BJ (cell line): ENCODE results near the gene EIF3F. TPM values are rescaled to one million over a fixed set of nuclear protein-coding genes. Genes with fewer than 3 reads are reported as not detected.
A peak's percentile ranks its signal among the peaks of the same experiment; 100 is the strongest.
"Not testable (repeated sequence)": the region's sequence is repeated elsewhere in the genome, so short reads cannot be mapped to it uniquely, and the experiment has no call there.

Experiments used
- CTCF ChIA-PET: fragments of 350-600 bp; formaldehyde crosslinking; extraction: SDS; loops from one replicate; lab custom pipeline; 2021; ENCODE audit warnings: antibody characterized with exemption, inconsistent platforms; lab: Yijun Ruan, JAX
- POLR2A ChIA-PET: fragments of 300-600 bp; sonication (Branson Sonifier 250); formaldehyde crosslinking; extraction: SDS; loops from one replicate; lab custom pipeline; 2021; ENCODE audit warnings: antibody characterized with exemption; lab: Charles Lee
- DNase-seq: peaks from one replicate; pipeline ENCODE4 v3.0.0-alpha.2; 2011; ENCODE audit warnings: low read depth
- H3K27me3 ChIP-seq: 2 replicates; pipeline ENCODE4 v1.6.0; 2011; ENCODE audit warnings: low read length; ENCODE audit not compliant: control insufficient read depth, insufficient read depth
- H3K36me3 ChIP-seq: 2 replicates; pipeline ENCODE4 v1.5.1; 2011; ENCODE audit warnings: low read length; ENCODE audit not compliant: control insufficient read depth, insufficient read depth
- H3K4me3 ChIP-seq: 2 replicates; pipeline ENCODE4 v1.5.1; 2011; ENCODE audit warnings: low read depth, mild to moderate bottlenecking, control low read depth, low read length
- polyA plus RNA-seq: library from polyadenylated mRNA; depleted of rRNA; stranded (reverse); fragments of >200 nt; gene quantifications from 2 replicates; pipeline ENCODE4 v1.2.3, GENCODE V29; 2011
- TF ChIP-seq, protein P1 (sequence below): IDR thresholded peaks from 2 replicates; pipeline ENCODE4 v1.5.1; 2011; ENCODE audit warnings: low read depth, mild to moderate bottlenecking, control low read depth, inconsistent platforms, low read length, moderate library complexity; ENCODE audit not compliant: insufficient read depth

Gene EIF3F
- polyA plus RNA-seq, 1 experiment: 218 TPM

GRCh38 chr11:7983832-7984590, 3.1 kb upstream of the EIF3F start:
- ChIA-PET POLR2A (interaction anchor here (0.5 kb wide), 1 partner anchor 83 kb away, joined by 3 read pairs; no protein-coding TSS in a partner anchor), CTCF (interaction anchor here (5.4 to 6.1 kb wide), 2 partner anchors 79 to 91 kb away, joined by 129 to 196 read pairs; no protein-coding TSS in a partner anchor)
- DNase-seq: no peak
- no peak overlapping the region for H3K4me3 ChIP-seq
- H3K36me3 ChIP-seq: no peaks in the 10 kb centered on the region; the same call in 1 of the 2 replicates
- TF ChIP-seq, protein P1, sequence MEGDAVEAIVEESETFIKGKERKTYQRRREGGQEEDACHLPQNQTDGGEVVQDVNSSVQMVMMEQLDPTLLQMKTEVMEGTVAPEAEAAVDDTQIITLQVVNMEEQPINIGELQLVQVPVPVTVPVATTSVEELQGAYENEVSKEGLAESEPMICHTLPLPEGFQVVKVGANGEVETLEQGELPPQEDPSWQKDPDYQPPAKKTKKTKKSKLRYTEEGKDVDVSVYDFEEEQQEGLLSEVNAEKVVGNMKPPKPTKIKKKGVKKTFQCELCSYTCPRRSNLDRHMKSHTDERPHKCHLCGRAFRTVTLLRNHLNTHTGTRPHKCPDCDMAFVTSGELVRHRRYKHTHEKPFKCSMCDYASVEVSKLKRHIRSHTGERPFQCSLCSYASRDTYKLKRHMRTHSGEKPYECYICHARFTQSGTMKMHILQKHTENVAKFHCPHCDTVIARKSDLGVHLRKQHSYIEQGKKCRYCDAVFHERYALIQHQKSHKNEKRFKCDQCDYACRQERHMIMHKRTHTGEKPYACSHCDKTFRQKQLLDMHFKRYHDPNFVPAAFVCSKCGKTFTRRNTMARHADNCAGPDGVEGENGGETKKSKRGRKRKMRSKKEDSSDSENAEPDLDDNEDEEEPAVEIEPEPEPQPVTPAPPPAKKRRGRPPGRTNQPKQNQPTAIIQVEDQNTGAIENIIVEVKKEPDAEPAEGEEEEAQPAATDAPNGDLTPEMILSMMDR: no peak
- no peaks in the 10 kb centered on the region for H3K27me3 ChIP-seq

DNA sequence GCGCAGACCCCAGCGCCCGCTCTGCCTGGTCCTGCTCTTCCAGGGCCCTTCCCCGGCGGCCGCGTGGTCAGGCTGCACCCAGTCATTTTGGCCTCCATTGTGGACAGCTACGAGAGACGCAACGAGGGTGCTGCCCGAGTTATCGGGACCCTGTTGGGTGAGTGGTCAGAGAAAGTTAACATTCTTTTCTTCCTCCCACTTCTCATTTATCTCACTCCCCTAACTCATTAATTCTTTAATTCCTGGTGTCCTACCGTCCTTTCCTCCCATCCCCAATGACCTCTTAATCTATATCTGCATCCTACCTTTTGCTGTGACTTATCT, 385 bp downstream of the EIF3F start:
- CTCF ChIA-PET: interaction anchor here (0.8 to 6.1 kb wide), 28 partner anchors 8 to 1790 kb away, joined by 3 to 196 read pairs (median 6); partner anchors contain the start of gene NLRP10
- not testable (repeated sequence) for DNase-seq
- POLR2A ChIA-PET: interaction anchor here (0.6 to 1.2 kb wide), 10 partner anchors 10 to 1604 kb away, joined by 3 to 8 read pairs (median 4); no protein-coding TSS in a partner anchor

DNA sequence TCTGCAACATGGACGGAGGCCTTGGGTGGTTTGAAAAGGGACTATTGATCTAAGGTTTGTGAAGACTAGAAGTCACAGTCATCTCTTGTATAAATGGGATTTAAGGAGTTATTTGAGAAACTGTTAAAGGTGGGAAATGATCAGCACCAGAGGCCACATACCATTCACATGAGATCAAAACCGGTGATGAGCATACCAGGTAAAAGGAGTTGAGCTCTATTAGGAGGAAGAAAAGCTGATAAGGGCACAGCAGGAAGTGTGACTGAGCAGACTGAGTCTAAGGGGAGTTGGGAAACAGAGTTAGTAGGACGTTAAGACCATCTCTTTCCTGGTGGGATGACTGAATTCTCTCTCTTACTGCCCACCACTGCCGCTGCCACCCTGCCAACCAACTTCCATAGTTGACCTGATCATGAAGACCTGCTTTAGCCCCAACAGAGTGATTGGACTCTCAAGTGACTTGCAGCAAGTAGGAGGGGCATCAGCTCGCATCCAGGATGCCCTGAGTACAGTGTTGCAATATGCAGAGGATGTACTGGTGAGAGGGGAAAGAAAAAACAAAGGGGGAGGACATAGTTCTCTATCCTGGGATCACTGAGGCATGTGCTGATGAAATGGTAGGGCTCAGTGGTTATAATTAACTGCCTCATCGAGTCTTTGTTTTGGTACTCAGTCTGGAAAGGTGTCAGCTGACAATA, 7.6 kb downstream of the EIF3F start:
- TF ChIP-seq, protein P1: no peak
- H3K27me3 ChIP-seq: no peaks in the 10 kb centered on the region
- ChIA-PET CTCF (interaction anchor here (1.4 to 4.1 kb wide), 4 partner anchors 9 to 102 kb away, joined by 3 to 20 read pairs (median 8); no protein-coding TSS in a partner anchor), POLR2A (no interaction called here)
- no peak for DNase-seq
- peaks cover 31% of the 10 kb centered on the region for H3K36me3 ChIP-seq
- no peak overlapping the region for H3K4me3 ChIP-seq

More for the DNA sequence above, 385 bp downstream of the EIF3F start:
- H3K4me3 ChIP-seq: peak overlapping the region; percentile 78
- H3K36me3 ChIP-seq, H3K27me3 ChIP-seq: not testable (repeated sequence)

GRCh38 chr11:7999795-8000194, 12.7 kb downstream of the EIF3F start:
- H3K27me3 ChIP-seq: no peaks in the 10 kb centered on the region
- CTCF ChIA-PET: interaction anchor here (1.6 to 16.2 kb wide), 2 partner anchors 11 to 96 kb away, joined by 3 to 710 read pairs; no protein-coding TSS in a partner anchor
- TF ChIP-seq, protein P1: no peak
- H3K36me3 ChIP-seq: peaks cover 11% of the 10 kb centered on the region
- POLR2A ChIA-PET: no interaction called here
- no peak overlapping the region for H3K4me3 ChIP-seq
- no peak for DNase-seq

- CTCF ChIA-PET: interaction anchor here (1.6 to 16.2 kb wide), 2 partner anchors 12 to 95 kb away, joined by 3 to 710 read pairs; no protein-coding TSS in a partner anchor
- DNase-seq: no peak
- TF ChIP-seq, protein P1: no peak
- Histone ChIP-seq H3K4me3 (no peak overlapping the region), H3K36me3 (peaks cover 9% of the 10 kb centered on the region), H3K27me3 (no peaks in the 10 kb centered on the region)
- POLR2A ChIA-PET: no interaction called here
These were observed 13.3 kb downstream of the EIF3F start for GRCh38 chr11:8000390-8000789.
